Suprapubic skin (tissue), 4 donors: ENCODE results near the gene DUSP15. TPM values are rescaled to one million over a fixed set of nuclear protein-coding genes. Genes with fewer than 3 reads are reported as not detected.
A peak's percentile ranks its signal among the peaks of the same experiment; 100 is the strongest.

Source experiments
- DNase-seq, 2 donors: peaks; one replicate each; pipeline ENCODE4 v3.0.0-alpha.2; 2019; ENCODE audit warnings: low spot score in 2 of 2
- H3K27ac ChIP-seq: fragments of 200-600 bp; sonication (generic); one replicate; pipeline ENCODE4 v1.5.1; 2019
- H3K27me3 ChIP-seq: fragments of 200-600 bp; sonication (generic); one replicate; pipeline ENCODE4 v1.5.1; 2019
- H3K36me3 ChIP-seq: fragments of 200-600 bp; sonication (generic); one replicate; pipeline ENCODE4 v1.5.1; 2019
- H3K4me1 ChIP-seq: fragments of 200-600 bp; sonication (generic); one replicate; pipeline ENCODE4 v1.5.1; 2019
- H3K4me3 ChIP-seq: fragments of 200-600 bp; sonication (generic); one replicate; pipeline ENCODE4 v1.5.1; 2019; ENCODE audit warnings: mild to moderate bottlenecking
- H3K9me3 ChIP-seq: fragments of 200-600 bp; sonication (generic); one replicate; pipeline ENCODE4 v1.5.1; 2019
- EP300 ChIP-seq: sonication (generic); formaldehyde crosslinking; IDR thresholded peaks from one replicate; pipeline ENCODE4 v1.6.1; 2017; ENCODE audit warnings: antibody characterized with exemption
- POLR2A ChIP-seq, 2 donors: fragments of 450-650 bp; IDR thresholded peaks; one replicate each; pipeline ENCODE4 v1.6.1; 2017; ENCODE audit warnings: antibody characterized with exemption in 2 of 2, mild to moderate bottlenecking in 2 of 2, moderate library complexity in 2 of 2
- POLR2AphosphoS5 ChIP-seq, 3 donors: sonication (generic); formaldehyde crosslinking; IDR thresholded peaks; one replicate each; pipeline ENCODE4 v1.6.1; 2017; ENCODE audit warnings: antibody characterized with exemption in 3 of 3
- WGBS: methylation state at CpG from one replicate; pipeline ENCODE4 v1.1.5; 2018; 5-methylcytosine and 5-hydroxymethylcytosine counted together
- total RNA-seq, 4 donors: library from RNA; depleted of rRNA; stranded (reverse); fragments of >200 nt; gene quantifications; one replicate each; pipeline ENCODE4 v1.1.0, GENCODE V29; 2016
- TF ChIP-seq, protein P1 (sequence below), 2 donors: fragments of 200-600 bp in 1 of 2; fragments of 450-650 bp in 1 of 2; sonication (generic) in 1 of 2; IDR thresholded peaks; one replicate each; pipeline ENCODE4 v1.5.1; 2016 to 2019; ENCODE audit warnings: antibody characterized with exemption in 2 of 2, mild to moderate bottlenecking in 1 of 2, moderate library complexity in 1 of 2

The DUSP15 gene
- total RNA-seq, 4 donors from 2014 or later, result 1.1 to 2.4 (median 1.1) TPM; not detected in 1

DNA sequence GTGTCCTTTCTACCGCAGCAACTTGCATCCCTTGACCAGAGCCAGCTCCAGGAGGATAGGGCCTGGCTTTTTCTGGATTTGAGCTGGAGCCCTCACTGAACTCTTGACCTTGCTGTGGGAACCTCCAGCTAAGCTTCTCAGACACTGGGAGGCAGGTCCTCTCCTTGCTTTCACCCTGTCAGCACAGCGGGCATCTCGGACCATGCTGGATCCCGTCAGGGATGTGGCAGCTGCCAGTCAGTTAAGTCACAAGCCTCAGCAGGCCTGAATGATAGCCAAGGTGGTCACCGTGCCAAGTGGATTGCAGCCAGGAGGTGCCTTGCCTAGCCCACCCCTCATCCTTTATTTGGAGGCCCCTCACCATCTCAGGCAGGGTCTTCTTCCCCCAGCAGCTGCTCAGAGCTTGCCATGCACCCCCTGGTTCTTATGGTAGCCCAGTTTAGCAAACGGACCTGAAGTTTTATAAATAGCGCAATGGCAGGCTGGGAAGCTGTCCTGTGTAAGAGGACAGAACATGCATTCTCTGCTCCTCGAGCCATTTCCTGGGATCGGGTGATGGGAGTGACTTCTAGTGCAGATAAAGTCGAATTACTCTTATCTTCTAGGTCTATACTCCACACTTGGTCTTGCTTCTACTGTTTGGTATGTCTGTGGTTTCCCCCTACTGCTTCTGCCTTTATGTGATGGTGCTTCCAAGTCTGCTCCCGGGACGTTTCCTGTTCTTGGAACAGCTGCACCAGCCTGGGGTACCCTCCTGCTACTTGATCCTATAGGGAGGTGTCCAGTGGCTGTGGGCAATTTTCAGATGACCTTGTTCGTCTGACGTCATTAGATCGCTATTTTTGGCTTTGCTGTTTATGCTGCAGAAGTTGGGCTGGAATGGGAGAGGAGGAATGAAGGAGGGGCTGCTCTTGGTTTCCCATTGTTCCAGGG lies 58.3 kb downstream of the DUSP15 start:
- 73% methylated on average over 15 of the region's 15 CpGs for WGBS
- H3K4me1 ChIP-seq, result peaks cover 4% of the 10 kb centered on the region

DNA sequence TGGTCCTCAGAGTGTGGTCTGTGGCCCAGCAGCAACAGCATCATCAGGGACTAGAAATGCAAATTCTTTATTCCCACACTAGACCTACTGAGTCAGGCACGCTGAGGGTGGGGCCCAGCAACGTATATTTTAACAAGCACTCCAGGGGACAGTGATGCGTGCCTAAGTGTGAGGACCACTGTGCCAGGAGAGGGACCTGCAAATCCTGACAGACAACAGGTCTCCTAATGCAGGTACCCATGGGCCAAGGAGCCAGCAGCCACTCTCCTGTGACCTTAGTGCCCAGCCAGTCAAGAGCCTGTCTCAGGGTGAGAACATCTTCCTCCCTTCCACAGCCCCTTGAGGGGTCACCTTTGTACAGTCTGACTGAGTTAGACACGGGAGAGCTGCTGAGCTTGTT lies 59.1 kb downstream of the DUSP15 start:
- peak in 1 of 2 donors; percentile 52 for DNase-seq
- H3K27ac ChIP-seq, result no peak overlapping the region
- H3K4me3 ChIP-seq, result no peak overlapping the region
- TF ChIP-seq POLR2AphosphoS5 (IDR thresholded peaks at IDR 0.05) (no peak), POLR2A (IDR thresholded peaks at IDR 0.05) (no peak), EP300 (no peak)
- TF ChIP-seq, protein P1, sequence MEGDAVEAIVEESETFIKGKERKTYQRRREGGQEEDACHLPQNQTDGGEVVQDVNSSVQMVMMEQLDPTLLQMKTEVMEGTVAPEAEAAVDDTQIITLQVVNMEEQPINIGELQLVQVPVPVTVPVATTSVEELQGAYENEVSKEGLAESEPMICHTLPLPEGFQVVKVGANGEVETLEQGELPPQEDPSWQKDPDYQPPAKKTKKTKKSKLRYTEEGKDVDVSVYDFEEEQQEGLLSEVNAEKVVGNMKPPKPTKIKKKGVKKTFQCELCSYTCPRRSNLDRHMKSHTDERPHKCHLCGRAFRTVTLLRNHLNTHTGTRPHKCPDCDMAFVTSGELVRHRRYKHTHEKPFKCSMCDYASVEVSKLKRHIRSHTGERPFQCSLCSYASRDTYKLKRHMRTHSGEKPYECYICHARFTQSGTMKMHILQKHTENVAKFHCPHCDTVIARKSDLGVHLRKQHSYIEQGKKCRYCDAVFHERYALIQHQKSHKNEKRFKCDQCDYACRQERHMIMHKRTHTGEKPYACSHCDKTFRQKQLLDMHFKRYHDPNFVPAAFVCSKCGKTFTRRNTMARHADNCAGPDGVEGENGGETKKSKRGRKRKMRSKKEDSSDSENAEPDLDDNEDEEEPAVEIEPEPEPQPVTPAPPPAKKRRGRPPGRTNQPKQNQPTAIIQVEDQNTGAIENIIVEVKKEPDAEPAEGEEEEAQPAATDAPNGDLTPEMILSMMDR (IDR thresholded peaks at IDR 0.05), result no peak
- H3K27me3 ChIP-seq, result no peaks in the 10 kb centered on the region
- 90% methylated on average over 3 of the region's 4 CpGs for WGBS
- H3K4me1 ChIP-seq, result peaks cover 4% of the 10 kb centered on the region
- H3K9me3 ChIP-seq, result no peaks in the 10 kb centered on the region
- no peaks in the 10 kb centered on the region for H3K36me3 ChIP-seq

More for the DNA sequence above, 58.3 kb downstream of the DUSP15 start:
- Histone ChIP-seq H3K4me3 (no peak overlapping the region), H3K27ac (no peak overlapping the region), H3K27me3 (no peaks in the 10 kb centered on the region), H3K9me3 (no peaks in the 10 kb centered on the region), H3K36me3 (no peaks in the 10 kb centered on the region)
- DNase-seq, result peak in 1 of 2 donors; percentile 67
- TF ChIP-seq POLR2AphosphoS5 (IDR thresholded peaks at IDR 0.05), result no peak
- TF ChIP-seq POLR2A (IDR thresholded peaks at IDR 0.05), result no peak

Other genes with a start within 250 kb of the DUSP15 start
- 1 to 10 TPM in 1 of 4 donors, not detected in 3; 2.7 TPM for gene COX4I2, start 232.6 kb downstream of the DUSP15 start, total RNA-seq
- gene BCL2L1, start 147.7 kb downstream of the DUSP15 start, total RNA-seq, result 100 to 1,000 TPM; 104 to 120 (median 107) TPM
- gene TPX2, start 131.2 kb downstream of the DUSP15 start, total RNA-seq, result 10 to 100 TPM in 2 of 4 donors, 1 to 10 TPM in 2; 4.4 to 11.2 (median 9.7) TPM
- gene MYLK2, start 51.2 kb downstream of the DUSP15 start, total RNA-seq, result not detected
- gene FOXS1, start 24.9 kb downstream of the DUSP15 start, total RNA-seq, result not detected
- gene TTLL9, start 107 bp upstream of the DUSP15 start, total RNA-seq, result under 1 TPM in 2 of 4 donors, not detected in 2; 0.49 to 0.68 TPM
- gene PDRG1, start 81.5 kb upstream of the DUSP15 start, total RNA-seq, result 10 to 100 TPM in 1 of 4 donors, 1 to 10 TPM in 3; 5.1 to 12.3 (median 7.8) TPM
- gene XKR7, start 97.6 kb upstream of the DUSP15 start, total RNA-seq, result not detected
- 1 to 10 TPM in 3 of 4 donors, under 1 TPM in 1; 0.62 to 3.4 (median 1.4) TPM for gene CCM2L, start 139.9 kb upstream of the DUSP15 start, total RNA-seq
- gene HCK, start 181.7 kb upstream of the DUSP15 start, total RNA-seq, result 1 to 10 TPM; 5.0 to 10.0 (median 6.6) TPM
- gene TM9SF4, start 239.2 kb upstream of the DUSP15 start, total RNA-seq, result 10 to 100 TPM; 45.5 to 54.9 (median 51.6) TPM